Measurements from ENCODE around the gene PLOD1. TPM values are rescaled to one million over a fixed set of nuclear protein-coding genes. Genes with fewer than 3 reads are reported as not detected.
A peak's percentile ranks its signal among the peaks of the same experiment; 100 is the strongest.

The PLOD1 gene
- polyA plus RNA-seq, 1 donor from 2014 or later: 2.1 TPM

- Histone ChIP-seq H3K27me3 (ENCODE audit: insufficient read depth, low read depth, low read length) (no peaks in the 10 kb centered on the region), H3K9ac (ENCODE audit: low read length) (no peak overlapping the region), H3K9me2 (ENCODE audit: insufficient read depth, low read length) (no peaks in the 10 kb centered on the region), H4K20me1 (ENCODE audit: insufficient read depth) (no peaks in the 10 kb centered on the region), H3F3A (ENCODE audit: insufficient read depth, low read length, poor library complexity, severe bottlenecking) (no peaks in the 10 kb centered on the region), H3K36me3 (ENCODE audit: insufficient read depth, low read length) (peaks cover 12% of the 10 kb centered on the region), H3K9me3 (ENCODE audit: low read length) (no peaks in the 10 kb centered on the region), H2AFZ (ENCODE audit: low read depth, low read length) (no peak overlapping the region), H3K4me2 (ENCODE audit: low read length) (no peak overlapping the region), H3K27ac (ENCODE audit: low read length) (no peak overlapping the region), H3K79me2 (replicated peaks; ENCODE audit: insufficient read depth, low read length) (no peaks in the 10 kb centered on the region), H3K4me3 (ENCODE audit: low read length) (no peak overlapping the region)
- peak; percentile 30 for TF ChIP-seq CTCF (IDR thresholded peaks at IDR 0.05; ENCODE audit: poor library complexity, severe bottlenecking)
- TF ChIP-seq SMC3 (conservative IDR thresholded peaks at IDR 0.05; ENCODE audit: poor library complexity): no peak
Observed at GRCh38 chr1:12001249-12001917, 66.9 kb downstream of the PLOD1 start.

- H4K20me1 ChIP-seq (ENCODE audit: insufficient read depth): no peaks in the 10 kb centered on the region
- H3K4me3 ChIP-seq (ENCODE audit: low read length): no peak overlapping the region
- H2AFZ ChIP-seq (ENCODE audit: low read depth, low read length): no peak overlapping the region
- H3K9me2 ChIP-seq (ENCODE audit: insufficient read depth, low read length): no peaks in the 10 kb centered on the region
- no peaks in the 10 kb centered on the region for H3K9me3 ChIP-seq (ENCODE audit: low read length)
- no peak overlapping the region for H3K9ac ChIP-seq (ENCODE audit: low read length)
- no peak overlapping the region for H3K27ac ChIP-seq (ENCODE audit: low read length)
- no peak overlapping the region for H3K4me2 ChIP-seq (ENCODE audit: low read length)
- TF ChIP-seq EP300 (conservative IDR thresholded peaks at IDR 0.05; ENCODE audit: poor library complexity, severe bottlenecking) (no peak), TAF1 (IDR thresholded peaks at IDR 0.05; ENCODE audit: low read depth) (no peak), RAD21 (conservative IDR thresholded peaks at IDR 0.05) (no peak), MXI1 (conservative IDR thresholded peaks at IDR 0.05; ENCODE audit: poor library complexity, severe bottlenecking) (no peak), CTCF (IDR thresholded peaks at IDR 0.05; ENCODE audit: poor library complexity, severe bottlenecking) (no peak), EZH2 (IDR thresholded peaks at IDR 0.05; ENCODE audit: borderline replicate concordance, insufficient read depth, low read length, poor library complexity, severe bottlenecking) (no peak), SMC3 (conservative IDR thresholded peaks at IDR 0.05; ENCODE audit: poor library complexity) (no peak), REST (IDR thresholded peaks at IDR 0.05; ENCODE audit: borderline replicate concordance) (no peak), POLR2AphosphoS5 (IDR thresholded peaks at IDR 0.05) (no peak)
- H3K36me3 ChIP-seq (ENCODE audit: insufficient read depth, low read length): peaks cover 12% of the 10 kb centered on the region
- H3K27me3 ChIP-seq (ENCODE audit: insufficient read depth, low read depth, low read length): no peaks in the 10 kb centered on the region
- H3F3A ChIP-seq (ENCODE audit: insufficient read depth, low read length, poor library complexity, severe bottlenecking): no peaks in the 10 kb centered on the region
- H3K79me2 ChIP-seq (replicated peaks; ENCODE audit: insufficient read depth, low read length): no peaks in the 10 kb centered on the region
Observed at GRCh38 chr1:12001996-12002493, 67.5 kb downstream of the PLOD1 start.
